Loucy (cell line): ENCODE measurements around the gene MARK3.

Experiments used
- CTCF ChIP-seq: fragments of 200-600 bp; sonication (generic); conservative IDR thresholded peaks from 2 replicates; pipeline ENCODE4 v1.5.1; 2014; ENCODE audit warnings: mild to moderate bottlenecking, antibody characterized with exemption, low read length
- EZH2phosphoT487 ChIP-seq: fragments of 200-600 bp; IDR thresholded peaks from 2 replicates; pipeline ENCODE4 v1.6.1; 2018; ENCODE audit warnings: antibody characterized with exemption, mild to moderate bottlenecking, moderate library complexity, borderline replicate concordance

- TF ChIP-seq CTCF (no peak), EZH2phosphoT487 (no peak)
Observed at GRCh38 chr14:103400537-103400936, 15.3 kb downstream of the MARK3 start.
